DMS 273 treated with DMSO at 0.1 percent for 48 hours (cell line): ENCODE results near the gene CYBA.

Experiments used
- DNase-seq: peaks from one replicate; lab custom pipeline; 2025; lab: John Stamatoyannopoulos, UW

The CYBA gene

GRCh38 chr16:88645455-88645854, 5.4 kb downstream of the CYBA start:
- no peak for DNase-seq

DNA sequence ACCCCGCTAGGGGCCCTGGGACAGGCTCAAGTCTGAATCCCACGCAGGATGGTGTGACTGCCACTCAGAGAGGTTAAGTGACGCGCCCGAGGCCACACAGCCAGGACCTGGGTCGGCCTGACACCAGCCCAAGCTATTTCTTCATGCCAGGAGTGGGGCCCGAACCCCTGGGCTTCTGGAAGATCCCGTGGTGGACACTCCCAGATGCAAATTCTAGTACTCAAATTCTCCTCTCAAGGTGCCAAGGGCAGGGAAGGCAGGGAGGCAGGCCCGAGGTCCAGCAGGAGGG, 7.3 kb downstream of the CYBA start:
- DNase-seq, result no peak

GRCh38 chr16:88642881-88643643, 7.8 kb downstream of the CYBA start:
- no peak for DNase-seq

- no peak for DNase-seq
Measured at GRCh38 chr16:88640498-88641247, 10.2 kb downstream of the CYBA start.

- no peak for DNase-seq
Measured at GRCh38 chr16:88640039-88640495, 10.8 kb downstream of the CYBA start.

- no peak for DNase-seq
Measured at GRCh38 chr16:88639231-88640038, 11.4 kb downstream of the CYBA start.

- DNase-seq, result no peak
Measured at GRCh38 chr16:88638323-88639230, 12.3 kb downstream of the CYBA start, which contains the start of gene IL17C. IL17C (plus strand) TSS chr16:88638572; CDS start chr16:88638642, 70 bp downstream.

DNA sequence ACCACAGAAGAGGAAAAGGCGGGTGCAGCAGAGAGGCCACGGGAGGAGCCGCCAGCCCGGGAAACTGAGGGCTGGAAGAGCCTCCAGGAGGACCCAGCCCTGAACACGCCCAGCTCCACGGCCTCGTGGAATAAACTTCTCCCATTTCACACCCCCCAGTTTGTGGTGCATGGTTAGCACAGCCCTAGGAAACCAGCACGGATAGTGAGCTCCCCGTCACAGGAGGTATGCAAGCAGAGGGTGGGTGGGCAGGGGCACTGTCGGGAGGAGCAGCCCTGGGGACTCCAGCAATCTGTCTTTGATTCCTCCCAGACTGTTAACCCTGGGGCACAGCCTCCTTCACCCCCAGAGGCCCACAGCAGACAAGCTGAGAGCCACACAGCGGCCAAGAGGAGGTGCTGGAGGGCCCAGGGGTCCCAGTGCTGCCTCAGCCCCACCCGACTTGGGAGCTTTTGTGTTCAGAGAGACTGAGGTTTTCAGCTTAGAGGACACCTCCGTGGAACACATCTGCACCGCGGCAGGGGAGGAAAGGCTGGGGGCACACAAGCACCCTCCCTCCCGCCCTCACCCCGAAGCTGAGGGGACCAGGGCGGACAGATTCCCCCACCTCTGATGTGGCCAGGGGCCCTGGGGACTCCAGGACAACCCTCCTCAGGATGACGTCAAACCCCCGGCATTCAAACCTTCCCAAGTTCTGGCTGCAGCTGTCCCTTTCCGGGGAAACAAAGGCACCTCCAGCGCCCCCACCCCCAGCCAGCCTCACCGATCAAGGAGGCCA, 14.2 kb downstream of the CYBA start:
- DNase-seq, result no peak

DNA sequence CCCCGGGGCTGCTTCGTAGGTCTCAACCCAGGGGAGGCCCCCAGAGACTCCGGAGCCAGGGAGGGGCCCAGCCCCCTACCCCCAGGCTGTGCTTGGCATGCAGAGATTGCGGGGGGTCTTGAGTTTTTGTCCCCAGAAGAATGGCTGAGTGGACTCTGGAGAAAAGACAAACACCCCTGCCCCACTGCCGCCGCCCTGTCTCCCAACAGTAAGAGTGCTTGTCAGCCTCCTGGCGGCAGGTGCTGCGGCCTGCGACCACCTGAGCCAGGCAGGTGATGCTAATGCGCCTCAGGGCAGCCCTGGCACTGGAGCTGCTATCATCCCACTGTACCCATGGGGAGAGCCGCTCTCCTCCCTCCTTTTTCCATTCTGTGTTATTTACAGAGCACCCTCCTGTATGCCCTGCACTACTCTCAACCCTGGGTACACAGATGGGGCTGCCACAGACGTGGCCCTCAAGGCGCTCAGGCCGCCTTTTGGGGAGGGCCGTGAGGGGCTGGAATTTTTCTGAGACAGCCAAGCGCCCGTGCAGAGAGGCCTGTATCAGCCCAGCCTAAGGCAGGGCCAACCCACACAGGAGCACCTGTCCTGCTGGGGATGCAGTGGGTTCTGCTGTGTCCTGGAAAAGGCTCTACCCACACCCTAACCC, 15.1 kb downstream of the CYBA start:
- no peak for DNase-seq

GRCh38 chr16:88634994-88635670, 15.7 kb downstream of the CYBA start:
- DNase-seq, result no peak

DNA sequence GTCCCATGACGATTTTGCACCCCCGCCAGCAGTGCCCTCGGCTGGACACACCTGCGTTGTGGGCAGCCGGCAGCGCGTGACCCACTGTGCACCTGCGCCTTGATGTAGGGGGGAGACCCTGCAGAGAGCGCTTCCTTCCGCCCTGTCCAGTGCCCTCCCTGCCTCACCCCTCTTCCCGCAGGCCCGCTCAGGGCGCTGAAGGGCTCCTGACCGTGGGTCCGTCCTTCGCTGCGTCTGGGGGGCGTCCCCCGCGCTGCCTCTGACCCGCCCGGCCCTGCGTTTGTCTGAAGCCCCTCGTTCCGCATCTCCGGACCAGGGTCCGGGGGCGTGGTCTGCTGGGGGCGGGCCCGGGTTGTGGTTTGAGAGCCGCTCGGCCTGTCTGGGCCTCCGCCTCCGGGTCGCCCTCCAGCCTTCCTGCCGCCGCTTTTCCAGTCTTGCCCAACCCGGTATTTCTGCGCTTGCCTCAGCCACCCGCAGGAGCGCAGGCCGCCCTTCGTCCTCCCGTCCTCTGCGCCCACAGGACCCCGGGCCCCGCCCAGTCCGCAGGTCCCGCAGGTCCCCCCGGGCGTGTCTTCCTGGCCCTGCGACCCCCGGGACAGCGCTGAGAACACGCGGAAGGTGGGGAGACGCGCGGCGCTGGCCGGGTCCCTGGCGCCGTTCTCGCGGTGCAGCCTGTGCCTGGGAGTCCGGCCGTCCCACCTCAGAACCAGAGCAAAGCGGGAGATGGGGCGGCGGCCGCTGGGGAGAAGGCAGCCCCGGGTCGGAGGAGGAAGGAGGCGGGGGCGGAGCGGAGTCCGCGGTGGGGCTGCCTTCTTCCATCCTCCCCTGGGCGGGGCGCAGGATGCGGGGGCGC, 16.5 kb downstream of the CYBA start:
- no peak for DNase-seq

DNA sequence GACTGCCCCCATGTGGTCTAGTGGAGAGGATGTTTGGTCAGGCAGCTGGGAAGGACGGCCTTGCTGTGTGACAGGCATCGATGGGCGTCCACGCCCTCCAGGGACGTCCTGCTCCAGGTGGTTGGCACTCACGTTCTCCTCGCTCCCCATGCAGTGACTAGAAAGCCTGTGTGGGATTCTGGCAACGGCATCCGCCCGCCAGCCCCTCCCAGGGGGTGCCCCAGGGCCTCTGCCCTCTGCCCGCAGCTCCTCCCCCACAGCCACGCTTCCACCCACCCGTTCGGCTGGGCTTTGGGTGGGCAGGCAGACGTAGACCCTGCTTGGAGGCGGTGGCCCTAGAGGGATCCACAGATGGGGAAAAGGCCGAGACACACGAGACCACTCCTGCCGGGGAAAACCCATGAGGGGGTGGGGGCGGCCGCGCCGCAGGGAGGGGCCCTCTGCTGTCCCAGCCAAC, 17.1 kb downstream of the CYBA start:
- no peak for DNase-seq

GRCh38 chr16:88632587-88632930, 18.3 kb downstream of the CYBA start:
- no peak for DNase-seq

DNA sequence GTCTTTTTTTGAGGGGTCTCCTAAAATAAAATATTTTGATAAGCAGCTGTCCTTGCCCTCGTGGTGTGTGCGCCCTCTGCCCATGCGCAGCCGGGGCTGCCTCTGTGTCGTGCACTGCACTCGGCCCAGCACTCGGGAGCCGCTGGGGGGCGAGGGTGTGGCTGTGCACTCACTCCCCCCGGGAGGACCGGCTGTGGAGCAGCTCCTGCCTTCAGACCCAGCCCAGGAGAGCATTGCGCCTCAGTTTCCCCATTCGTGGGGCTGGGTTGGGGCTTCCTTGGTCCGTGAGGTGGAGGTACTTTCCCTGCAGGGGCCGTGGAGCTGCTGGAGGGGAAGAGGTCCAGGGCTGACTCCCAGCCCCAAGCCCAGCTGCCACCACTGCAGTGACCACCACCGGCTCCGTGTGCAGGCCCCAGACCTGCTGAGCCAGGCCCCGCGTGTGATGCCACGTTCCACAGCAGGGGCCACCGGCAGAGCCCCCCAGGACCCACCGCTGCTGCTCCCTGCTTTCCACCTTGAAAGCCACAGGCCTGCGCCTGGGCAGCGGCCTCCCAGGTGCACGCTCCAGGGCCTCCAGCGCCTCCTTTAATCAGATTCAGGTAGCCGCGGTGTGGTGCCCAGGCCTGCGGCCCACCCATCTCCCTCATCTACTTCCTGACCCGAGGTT, 18.8 kb downstream of the CYBA start:
- no peak for DNase-seq

GRCh38 chr16:88631384-88631783, 19.5 kb downstream of the CYBA start:
- no peak for DNase-seq

DNA sequence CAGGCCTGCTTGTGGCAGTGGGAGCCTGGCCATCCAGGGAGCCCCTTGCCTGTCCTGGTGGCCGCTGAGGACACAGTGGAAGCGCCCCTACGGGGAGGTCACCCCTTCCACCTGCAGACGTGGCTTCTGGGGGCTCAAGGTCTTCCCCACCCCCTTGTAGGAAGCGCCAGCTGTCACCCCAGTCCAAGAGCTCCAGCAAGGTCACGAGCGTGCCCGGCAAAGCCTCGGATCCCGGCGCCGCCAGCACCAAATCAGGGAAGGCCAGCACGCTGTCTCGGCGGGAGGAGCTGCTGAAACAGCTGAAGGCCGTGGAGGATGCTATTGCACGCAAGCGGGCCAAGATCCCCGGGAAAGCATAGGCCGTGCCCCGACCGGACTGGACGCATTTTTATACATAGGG, 19.9 kb downstream of the CYBA start:
- no peak for DNase-seq

DNA sequence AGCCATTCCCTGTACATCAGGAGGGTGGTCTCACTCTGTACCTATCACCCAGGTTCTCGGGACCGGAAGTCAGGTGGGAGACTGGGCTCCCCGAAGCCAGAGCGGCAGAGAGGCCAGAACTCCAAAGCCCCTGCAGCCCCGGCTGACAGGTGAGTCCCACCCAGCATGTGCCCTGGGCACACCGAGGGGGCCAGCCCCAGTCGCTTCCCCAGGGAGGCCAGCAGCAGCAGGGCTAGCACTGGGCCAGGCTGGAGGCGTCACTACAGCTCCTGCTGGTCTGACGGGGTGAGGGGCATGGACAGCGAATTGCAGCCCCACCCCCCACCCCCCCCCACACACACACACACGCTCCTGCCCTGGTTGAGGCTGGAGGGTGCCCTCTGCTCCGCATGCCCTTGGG, 20.4 kb downstream of the CYBA start:
- no peak for DNase-seq

- no peak for DNase-seq
Measured at GRCh38 chr16:88629835-88630234, 21.0 kb downstream of the CYBA start.
